Right lobe of liver (tissue), 4 donors: ENCODE data around the gene UROC1.

Experiments
- POLR2A ChIP-seq: fragments of 450-650 bp; IDR thresholded peaks from one replicate; pipeline ENCODE4 v1.6.1; 2017; ENCODE audit warnings: antibody characterized with exemption, mild to moderate bottlenecking
- TF ChIP-seq, protein P1 (sequence below), 4 donors: fragments of 200-600 bp in 3 of 4; fragments of 450-650 bp in 1 of 4; IDR thresholded peaks; one replicate each; pipeline versions ENCODE4 v1.5.1 to v1.8.0; 2016 to 2022; ENCODE audit warnings: antibody characterized with exemption in 4 of 4, mild to moderate bottlenecking in 2 of 4
- donor health status: DM: no; HTN: no; CAD: no.
- donor health status: DM: no; HTN: no; CAD: no.
- donor health status: DM: no; HTN: yes; CAD: no.

- TF ChIP-seq, protein P1, sequence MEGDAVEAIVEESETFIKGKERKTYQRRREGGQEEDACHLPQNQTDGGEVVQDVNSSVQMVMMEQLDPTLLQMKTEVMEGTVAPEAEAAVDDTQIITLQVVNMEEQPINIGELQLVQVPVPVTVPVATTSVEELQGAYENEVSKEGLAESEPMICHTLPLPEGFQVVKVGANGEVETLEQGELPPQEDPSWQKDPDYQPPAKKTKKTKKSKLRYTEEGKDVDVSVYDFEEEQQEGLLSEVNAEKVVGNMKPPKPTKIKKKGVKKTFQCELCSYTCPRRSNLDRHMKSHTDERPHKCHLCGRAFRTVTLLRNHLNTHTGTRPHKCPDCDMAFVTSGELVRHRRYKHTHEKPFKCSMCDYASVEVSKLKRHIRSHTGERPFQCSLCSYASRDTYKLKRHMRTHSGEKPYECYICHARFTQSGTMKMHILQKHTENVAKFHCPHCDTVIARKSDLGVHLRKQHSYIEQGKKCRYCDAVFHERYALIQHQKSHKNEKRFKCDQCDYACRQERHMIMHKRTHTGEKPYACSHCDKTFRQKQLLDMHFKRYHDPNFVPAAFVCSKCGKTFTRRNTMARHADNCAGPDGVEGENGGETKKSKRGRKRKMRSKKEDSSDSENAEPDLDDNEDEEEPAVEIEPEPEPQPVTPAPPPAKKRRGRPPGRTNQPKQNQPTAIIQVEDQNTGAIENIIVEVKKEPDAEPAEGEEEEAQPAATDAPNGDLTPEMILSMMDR (IDR thresholded peaks at IDR 0.05): peak; percentile 38 to 66 (median 46)
- peak; percentile 96 for TF ChIP-seq POLR2A
Measured at GRCh38 chr3:126475413-126476114, 42.0 kb downstream of the UROC1 start, which contains the start of gene ZXDC.
